Thyroid gland (tissue), 4 donors: Measurements from ENCODE around the gene CACNA1A. TPM values are rescaled to one million over a fixed set of nuclear protein-coding genes. Genes with fewer than 3 reads are reported as not detected.

Experiments
- DNase-seq, 2 donors: peaks; one replicate each; pipeline ENCODE4 v3.0.0-alpha.2; 2019
- H3K27ac ChIP-seq, 3 donors: fragments of 200-600 bp; sonication (generic); 1 replicate in 2 of 3; 2 replicates in 1 of 3; pipeline ENCODE4 v1.5.1; 2016 to 2019; ENCODE audit warnings: mild to moderate bottlenecking in 1 of 3, moderate library complexity in 1 of 3
- H3K27me3 ChIP-seq: fragments of 200-600 bp; sonication (generic); one replicate; pipeline ENCODE4 v1.5.1; 2019
- H3K36me3 ChIP-seq, 2 donors: fragments of 200-600 bp; sonication (generic); one replicate each; pipeline ENCODE4 v1.5.1; 2016 to 2019
- H3K4me1 ChIP-seq, 2 donors: fragments of 200-600 bp; sonication (generic); one replicate each; pipeline ENCODE4 v1.5.1; 2017 to 2019
- H3K4me3 ChIP-seq, 3 donors: fragments of 200-600 bp; sonication (generic); replicated peaks in 1 of 3; 1 replicate in 2 of 3; 2 replicates in 1 of 3; pipeline ENCODE4 v1.5.1; 2016; ENCODE audit warnings: mild to moderate bottlenecking in 1 of 3
- H3K9me3 ChIP-seq: fragments of 200-600 bp; sonication (generic); one replicate; pipeline ENCODE4 v1.5.1; 2017
- POLR2A ChIP-seq, 2 donors: fragments of 450-650 bp; IDR thresholded peaks; one replicate each; pipeline ENCODE4 v1.6.1; 2017; ENCODE audit warnings: antibody characterized with exemption in 2 of 2, mild to moderate bottlenecking in 2 of 2, moderate library complexity in 1 of 2
- WGBS, 2 donors: methylation state at CpG; one replicate each; pipeline ENCODE4 v1.1.5; 2017; 5-methylcytosine and 5-hydroxymethylcytosine counted together
- intact Hi-C: fragments of 100-400 bp; cut with DNase I; formaldehyde crosslinking; loops from one replicate; pipeline ENCODE4 v1.15.1; 2023
- total RNA-seq, 4 donors: library from RNA; depleted of rRNA; stranded (reverse); fragments of >200 nt; gene quantifications; one replicate each; pipeline ENCODE4 v1.2.3, GENCODE V29; 2016
- TF ChIP-seq, protein P1 (sequence below), 6 experiments: fragments of 200-600 bp in 3 of 6; fragments of 450-650 bp in 3 of 6; sonication (generic) in 3 of 6; IDR thresholded peaks; one replicate each; pipeline ENCODE4 v1.5.1; 2016 to 2019; ENCODE audit warnings: antibody characterized with exemption in 6 of 6, mild to moderate bottlenecking in 2 of 6, inconsistent platforms in 1 of 6, moderate library complexity in 1 of 6

The CACNA1A gene
- total RNA-seq, 4 donors from 2014 or later, result 0.27 to 2.5 (median 0.80) TPM

DNA sequence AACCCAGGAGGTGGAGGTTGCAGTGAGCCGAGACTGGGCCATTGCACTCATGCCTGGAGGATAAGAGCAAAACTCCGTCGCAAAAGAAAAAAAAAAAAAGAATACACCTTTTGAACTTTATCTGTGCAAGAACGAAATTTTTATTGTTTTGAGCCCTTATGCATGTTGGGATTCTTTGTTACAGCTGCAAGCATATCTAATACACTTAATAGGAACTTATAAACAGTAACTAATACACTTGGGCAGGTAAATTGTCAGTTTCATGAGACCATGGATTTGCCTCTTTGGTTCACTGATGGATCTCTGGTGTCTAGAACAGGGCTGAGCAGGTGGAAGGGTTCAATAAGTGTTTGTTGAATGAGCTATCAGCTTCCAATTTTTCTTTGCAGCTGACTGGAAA, 108.1 kb downstream of the CACNA1A start:
- Histone ChIP-seq H3K36me3 (no peaks in the 10 kb centered on the region), H3K9me3 (no peaks in the 10 kb centered on the region), H3K4me1 (no peaks in the 10 kb centered on the region), H3K4me3 (no peak overlapping the region), H3K27me3 (no peaks in the 10 kb centered on the region), H3K27ac (no peak overlapping the region)
- no peak for DNase-seq
- intact Hi-C loops, result no loop called here
- TF ChIP-seq, protein P1, sequence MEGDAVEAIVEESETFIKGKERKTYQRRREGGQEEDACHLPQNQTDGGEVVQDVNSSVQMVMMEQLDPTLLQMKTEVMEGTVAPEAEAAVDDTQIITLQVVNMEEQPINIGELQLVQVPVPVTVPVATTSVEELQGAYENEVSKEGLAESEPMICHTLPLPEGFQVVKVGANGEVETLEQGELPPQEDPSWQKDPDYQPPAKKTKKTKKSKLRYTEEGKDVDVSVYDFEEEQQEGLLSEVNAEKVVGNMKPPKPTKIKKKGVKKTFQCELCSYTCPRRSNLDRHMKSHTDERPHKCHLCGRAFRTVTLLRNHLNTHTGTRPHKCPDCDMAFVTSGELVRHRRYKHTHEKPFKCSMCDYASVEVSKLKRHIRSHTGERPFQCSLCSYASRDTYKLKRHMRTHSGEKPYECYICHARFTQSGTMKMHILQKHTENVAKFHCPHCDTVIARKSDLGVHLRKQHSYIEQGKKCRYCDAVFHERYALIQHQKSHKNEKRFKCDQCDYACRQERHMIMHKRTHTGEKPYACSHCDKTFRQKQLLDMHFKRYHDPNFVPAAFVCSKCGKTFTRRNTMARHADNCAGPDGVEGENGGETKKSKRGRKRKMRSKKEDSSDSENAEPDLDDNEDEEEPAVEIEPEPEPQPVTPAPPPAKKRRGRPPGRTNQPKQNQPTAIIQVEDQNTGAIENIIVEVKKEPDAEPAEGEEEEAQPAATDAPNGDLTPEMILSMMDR (IDR thresholded peaks at IDR 0.05), result no peak
- no peak for TF ChIP-seq POLR2A (IDR thresholded peaks at IDR 0.05)
- 86 to 90% methylated on average over 4 of the region's 4 CpGs for WGBS, 2 donors

GRCh38 chr19:13396250-13397080, 109.8 kb downstream of the CACNA1A start:
- no peaks in the 10 kb centered on the region for H3K27me3 ChIP-seq
- H3K9me3 ChIP-seq, result no peaks in the 10 kb centered on the region
- no peak overlapping the region for H3K27ac ChIP-seq
- no peak overlapping the region for H3K4me3 ChIP-seq
- TF ChIP-seq, protein P1 (IDR thresholded peaks at IDR 0.05), result no peak
- no peak for TF ChIP-seq POLR2A (IDR thresholded peaks at IDR 0.05)
- intact Hi-C loops, result no loop called here
- DNase-seq, result peak; percentile 3
- no peaks in the 10 kb centered on the region for H3K4me1 ChIP-seq
- H3K36me3 ChIP-seq, result no peaks in the 10 kb centered on the region
- 28 to 30% methylated on average over 18 of the region's 18 CpGs for WGBS, 2 donors

GRCh38 chr19:13382633-13382938, 123.7 kb downstream of the CACNA1A start:
- H3K36me3 ChIP-seq, result no peaks in the 10 kb centered on the region
- H3K27ac ChIP-seq, result no peak overlapping the region
- no peaks in the 10 kb centered on the region for H3K4me1 ChIP-seq
- intact Hi-C loops, result no loop called here
- H3K27me3 ChIP-seq, result no peaks in the 10 kb centered on the region
- TF ChIP-seq, protein P1 (IDR thresholded peaks at IDR 0.05), result no peak
- TF ChIP-seq POLR2A (IDR thresholded peaks at IDR 0.05), result no peak
- H3K9me3 ChIP-seq, result no peaks in the 10 kb centered on the region
- WGBS, 2 donors, result 73 to 78% methylated on average over 4 of the region's 4 CpGs
- H3K4me3 ChIP-seq, result no peak overlapping the region
- no peak for DNase-seq

GRCh38 chr19:13381827-13382632, 124.2 kb downstream of the CACNA1A start:
- H3K27ac ChIP-seq, result no peak overlapping the region
- WGBS, 2 donors, result 68 to 71% methylated on average over 9 of the region's 9 CpGs
- no peaks in the 10 kb centered on the region for H3K36me3 ChIP-seq
- no peaks in the 10 kb centered on the region for H3K4me1 ChIP-seq
- no peak overlapping the region for H3K4me3 ChIP-seq
- no peaks in the 10 kb centered on the region for H3K27me3 ChIP-seq
- no peak for DNase-seq
- intact Hi-C loops, result no loop called here
- TF ChIP-seq, protein P1 (IDR thresholded peaks at IDR 0.05), result no peak
- TF ChIP-seq POLR2A (IDR thresholded peaks at IDR 0.05), result no peak
- no peaks in the 10 kb centered on the region for H3K9me3 ChIP-seq

DNA sequence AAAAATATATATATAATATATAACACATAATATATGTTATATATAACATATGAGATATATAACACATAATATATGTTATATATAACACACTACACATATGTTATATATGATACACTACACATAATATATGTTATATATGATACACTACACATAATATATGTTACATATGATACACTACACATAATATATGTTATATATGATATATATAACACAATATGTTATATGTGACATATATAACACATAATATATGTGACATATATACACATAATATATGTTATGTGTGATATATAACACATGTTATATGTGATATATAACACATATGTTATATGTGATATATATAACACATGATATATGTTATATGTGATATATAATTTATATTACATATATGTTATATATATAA, 129.7 kb downstream of the CACNA1A start:
- Histone ChIP-seq H3K36me3 (no peaks in the 10 kb centered on the region), H3K27me3 (no peaks in the 10 kb centered on the region), H3K4me1 (no peaks in the 10 kb centered on the region), H3K27ac (no peak overlapping the region), H3K4me3 (no peak overlapping the region), H3K9me3 (no peaks in the 10 kb centered on the region)
- DNase-seq, result no peak
- TF ChIP-seq POLR2A (IDR thresholded peaks at IDR 0.05), result no peak
- TF ChIP-seq, protein P1 (IDR thresholded peaks at IDR 0.05), result no peak
- intact Hi-C loops, result no loop called here
